Astrocyte (in vitro differentiated cells and primary cell): ENCODE results near the gene WNT5B.

ENCODE experiments used
- EZH2 ChIP-seq: IDR thresholded peaks from 2 replicates; pipeline ENCODE4 v1.6.1; 2012; ENCODE audit warnings: mild to moderate bottlenecking, low read length, inconsistent platforms; ENCODE audit not compliant: insufficient read depth
- TF ChIP-seq, protein P1 (sequence below): IDR thresholded peaks from 2 replicates; pipeline ENCODE4 v1.5.1; 2011; ENCODE audit warnings: low read depth, mild to moderate bottlenecking, inconsistent platforms, low read length, moderate library complexity; ENCODE audit not compliant: insufficient read depth

DNA sequence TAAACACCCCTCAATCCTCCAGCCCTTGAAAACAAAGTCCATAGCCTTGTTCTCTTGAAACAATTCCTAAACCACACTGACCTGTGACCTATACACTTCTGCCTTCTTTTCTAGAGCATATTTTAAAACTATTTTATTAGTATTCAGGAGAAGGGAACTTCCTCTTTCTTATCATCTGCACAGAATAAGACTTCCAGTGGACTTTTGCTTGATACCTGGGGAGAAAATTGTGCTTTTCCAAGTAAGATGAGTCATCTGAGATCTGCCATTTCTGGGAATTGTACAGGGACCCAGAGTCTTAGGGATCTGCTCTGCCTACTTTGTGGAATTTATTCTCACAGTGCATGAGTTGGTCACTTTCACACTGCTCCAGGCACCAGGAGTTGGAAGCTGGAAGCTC, 10.5 kb upstream of the WNT5B start:
- TF ChIP-seq, protein P1, sequence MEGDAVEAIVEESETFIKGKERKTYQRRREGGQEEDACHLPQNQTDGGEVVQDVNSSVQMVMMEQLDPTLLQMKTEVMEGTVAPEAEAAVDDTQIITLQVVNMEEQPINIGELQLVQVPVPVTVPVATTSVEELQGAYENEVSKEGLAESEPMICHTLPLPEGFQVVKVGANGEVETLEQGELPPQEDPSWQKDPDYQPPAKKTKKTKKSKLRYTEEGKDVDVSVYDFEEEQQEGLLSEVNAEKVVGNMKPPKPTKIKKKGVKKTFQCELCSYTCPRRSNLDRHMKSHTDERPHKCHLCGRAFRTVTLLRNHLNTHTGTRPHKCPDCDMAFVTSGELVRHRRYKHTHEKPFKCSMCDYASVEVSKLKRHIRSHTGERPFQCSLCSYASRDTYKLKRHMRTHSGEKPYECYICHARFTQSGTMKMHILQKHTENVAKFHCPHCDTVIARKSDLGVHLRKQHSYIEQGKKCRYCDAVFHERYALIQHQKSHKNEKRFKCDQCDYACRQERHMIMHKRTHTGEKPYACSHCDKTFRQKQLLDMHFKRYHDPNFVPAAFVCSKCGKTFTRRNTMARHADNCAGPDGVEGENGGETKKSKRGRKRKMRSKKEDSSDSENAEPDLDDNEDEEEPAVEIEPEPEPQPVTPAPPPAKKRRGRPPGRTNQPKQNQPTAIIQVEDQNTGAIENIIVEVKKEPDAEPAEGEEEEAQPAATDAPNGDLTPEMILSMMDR = no peak
- no peak for TF ChIP-seq EZH2
